GM23248 (cell line): ENCODE results near the gene MROH8. TPM values are rescaled to one million over a fixed set of nuclear protein-coding genes. Genes with fewer than 3 reads are reported as not detected.
"Not testable (repeated sequence)": the region's sequence is repeated elsewhere in the genome, so short reads cannot be mapped to it uniquely, and the experiment has no call there.

Source experiments
- DNase-seq: peaks from one replicate; pipeline ENCODE4 v3.0.0-alpha.2; 2015
- H2AFZ ChIP-seq: fragments of 200-600 bp; sonication (generic); 2 replicates; pipeline ENCODE4 v1.6.1; 2016; ENCODE audit warnings: antibody characterized with exemption
- H3F3A ChIP-seq: fragments of 200-600 bp; sonication (generic); 2 replicates; pipeline ENCODE4 v1.6.1; 2016; ENCODE audit warnings: mild to moderate bottlenecking, antibody characterized with exemption, mixed run types; ENCODE audit not compliant: insufficient read depth
- H3K27ac ChIP-seq: fragments of 200-600 bp; sonication (generic); 2 replicates; pipeline ENCODE4 v1.5.1; 2016; ENCODE audit warnings: mild to moderate bottlenecking
- H3K27me3 ChIP-seq: fragments of 200-600 bp; sonication (generic); replicated peaks from 2 replicates; pipeline ENCODE4 v1.6.1; 2016; ENCODE audit warnings: mild to moderate bottlenecking; ENCODE audit not compliant: insufficient read depth
- H3K36me3 ChIP-seq: fragments of 200-600 bp; sonication (generic); 2 replicates; pipeline ENCODE4 v1.6.1; 2016; ENCODE audit warnings: low read depth, mild to moderate bottlenecking
- H3K4me1 ChIP-seq: fragments of 200-600 bp; sonication (generic); 2 replicates; pipeline ENCODE4 v1.6.1; 2016; ENCODE audit warnings: mild to moderate bottlenecking; ENCODE audit not compliant: insufficient read depth
- H3K4me2 ChIP-seq: fragments of 200-600 bp; sonication (generic); one replicate; pipeline ENCODE4 v1.6.1; 2016; ENCODE audit warnings: mild to moderate bottlenecking; ENCODE audit not compliant: unreplicated experiment
- H3K4me3 ChIP-seq: fragments of 200-600 bp; sonication (generic); 2 replicates; pipeline ENCODE4 v1.5.1; 2016; ENCODE audit warnings: mild to moderate bottlenecking
- H3K79me2 ChIP-seq: fragments of 200-600 bp; sonication (generic); 2 replicates; pipeline ENCODE4 v1.6.1; 2016; ENCODE audit warnings: mild to moderate bottlenecking; ENCODE audit not compliant: insufficient read depth
- H3K9ac ChIP-seq: fragments of 200-600 bp; sonication (generic); 2 replicates; pipeline ENCODE4 v1.6.1; 2016; ENCODE audit warnings: mild to moderate bottlenecking
- H3K9me2 ChIP-seq: fragments of 200-600 bp; sonication (generic); 2 replicates; pipeline ENCODE4 v1.6.1; 2016; ENCODE audit warnings: mixed run types, mild to moderate bottlenecking, moderate library complexity; ENCODE audit not compliant: insufficient read depth
- H3K9me3 ChIP-seq: fragments of 200-600 bp; sonication (generic); one replicate; pipeline ENCODE4 v1.6.1; 2017; ENCODE audit warnings: low read depth
- H4K20me1 ChIP-seq: fragments of 200-600 bp; sonication (generic); 2 replicates; pipeline ENCODE4 v1.6.0; 2016; ENCODE audit not compliant: insufficient read depth
- EZH2 ChIP-seq: fragments of 200-600 bp; sonication (generic); IDR thresholded peaks from 2 replicates; pipeline ENCODE4 v1.6.1; 2018; ENCODE audit warnings: antibody characterized with exemption, mild to moderate bottlenecking; ENCODE audit not compliant: insufficient read depth, poor library complexity, severe bottlenecking
- EZH2phosphoT487 ChIP-seq: fragments of 200-600 bp; sonication (generic); IDR thresholded peaks from 2 replicates; pipeline ENCODE4 v1.6.1; 2018; ENCODE audit warnings: antibody characterized with exemption, moderate library complexity, mild to moderate bottlenecking, low read depth; ENCODE audit not compliant: insufficient read depth
- WGBS, 2 experiments: methylation state at CpG; one replicate each; pipeline ENCODE4 v1.1.6; 2015 to 2017; ENCODE audit warnings: low lambda C conversion rate in 2 of 2, low coverage in 1 of 2; ENCODE audit errors: missing lambda C conversion rate in 2 of 2; 5-methylcytosine and 5-hydroxymethylcytosine counted together
- in situ Hi-C: fragments of 300-500 bp; cut with MboI; formaldehyde crosslinking; loops from 2 replicates; pipeline ENCODE4 v1.15.0; 2020
- polyA plus RNA-seq: library from polyadenylated mRNA; unstranded; fragments of >200 nt; fragmentation: Nextera tagmentation; extraction: Ambion mirVana; gene quantifications from 2 replicates; pipeline ENCODE4 v1.2.1, GENCODE V29; 2016
- total RNA-seq: library from RNA; depleted of rRNA; stranded (reverse); fragments of >200 nt; shearing (Covaris generic); gene quantifications from 2 replicates; pipeline ENCODE4 v1.2.3, GENCODE V29; 2014

Gene MROH8
- total and polyA plus RNA-seq, 2 experiments from 2014 or later: 0.89 to 4.2 TPM

DNA sequence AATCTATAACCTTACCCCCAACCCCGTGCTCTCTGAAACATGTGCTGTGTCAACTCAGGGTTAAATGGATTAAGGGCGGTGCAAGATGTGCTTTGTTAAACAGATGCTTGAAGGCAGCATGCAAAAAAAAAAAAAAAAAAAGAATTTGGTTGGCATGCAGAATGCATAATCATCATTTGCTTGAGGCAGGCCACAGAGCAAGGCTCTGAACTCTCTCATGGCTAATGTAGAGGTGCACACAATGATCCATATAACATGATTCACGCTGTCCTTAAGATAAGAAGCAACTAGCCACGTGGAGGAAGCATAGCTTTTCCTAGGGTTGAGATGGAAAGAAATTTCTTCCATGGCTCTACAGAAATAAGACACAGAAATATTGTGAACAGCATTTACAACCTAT, 27.8 kb downstream of the MROH8 start:
- H3K27me3 ChIP-seq: no peaks in the 10 kb centered on the region
- H3K4me3 ChIP-seq: no peak overlapping the region
- no peak overlapping the region for H2AFZ ChIP-seq
- no peak overlapping the region for H3K27ac ChIP-seq
- no peaks in the 10 kb centered on the region for H3F3A ChIP-seq
- H3K9ac ChIP-seq: no peak overlapping the region
- no peaks in the 10 kb centered on the region for H3K36me3 ChIP-seq
- no peak for TF ChIP-seq EZH2phosphoT487
- TF ChIP-seq EZH2: no peak
- H3K79me2 ChIP-seq: no peaks in the 10 kb centered on the region
- H3K4me1 ChIP-seq: no peaks in the 10 kb centered on the region
- H3K9me3 ChIP-seq: no peaks in the 10 kb centered on the region
- DNase-seq: no peak
- no peak overlapping the region for H3K4me2 ChIP-seq
- H3K9me2 ChIP-seq: no peaks in the 10 kb centered on the region
- H4K20me1 ChIP-seq: no peaks in the 10 kb centered on the region
- 63 to 64% methylated on average over 3 to 4 of the region's 4 CpGs for WGBS, 2 experiments
- in situ Hi-C loops: no loop called here

GRCh38 chr20:37150864-37151263, 28.5 kb downstream of the MROH8 start:
- H3K36me3 ChIP-seq, DNase-seq, H3K27ac ChIP-seq, H3K4me1 ChIP-seq, H3K4me2 ChIP-seq, H3K27me3 ChIP-seq, H3F3A ChIP-seq, H3K4me3 ChIP-seq, H4K20me1 ChIP-seq, H2AFZ ChIP-seq, H3K79me2 ChIP-seq, H3K9ac ChIP-seq, H3K9me2 ChIP-seq, in situ Hi-C loops, H3K9me3 ChIP-seq: not testable (repeated sequence)
- 90% methylated on average over 18 of the region's 33 CpGs; no CpG with 5 or more reads in 1 of the 2 experiments for WGBS, 2 experiments

DNA sequence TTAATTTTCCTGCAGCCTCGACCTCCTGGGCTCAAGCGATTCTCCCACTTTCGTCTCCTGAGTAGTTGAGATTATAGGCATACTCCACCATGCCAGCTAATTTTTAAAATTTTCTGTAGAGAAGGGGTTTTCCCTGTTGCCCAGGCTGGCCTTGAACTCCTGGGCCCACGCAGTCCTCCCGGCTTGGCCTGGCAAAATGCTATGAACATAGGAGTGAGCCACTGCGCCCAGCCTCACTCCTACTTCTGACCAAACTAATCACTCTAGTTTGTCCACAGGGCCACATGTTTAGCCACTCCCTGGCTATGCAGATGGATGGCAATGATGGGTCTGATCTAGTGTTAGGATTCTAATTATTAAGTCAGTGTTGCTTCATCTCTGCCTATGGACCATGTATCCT, 32.1 kb downstream of the MROH8 start:
- no peaks in the 10 kb centered on the region for H3K9me2 ChIP-seq
- H3K79me2 ChIP-seq: no peaks in the 10 kb centered on the region
- WGBS, 2 experiments: 94 to 95% methylated on average over 6 of the region's 6 CpGs

GRCh38 chr20:37144856-37145404, 34.4 kb downstream of the MROH8 start:
- no peak for DNase-seq
- no peaks in the 10 kb centered on the region for H3K36me3 ChIP-seq
- in situ Hi-C loops: no loop called here

More for the DNA sequence above, 32.1 kb downstream of the MROH8 start:
- no peaks in the 10 kb centered on the region for H3K9me3 ChIP-seq
- H3K9ac ChIP-seq: no peak overlapping the region
- in situ Hi-C loops: no loop called here
- no peak overlapping the region for H2AFZ ChIP-seq
- H3K36me3 ChIP-seq: no peaks in the 10 kb centered on the region
- H3K4me1 ChIP-seq: no peaks in the 10 kb centered on the region
- H3K27me3 ChIP-seq: no peaks in the 10 kb centered on the region
- H4K20me1 ChIP-seq: no peaks in the 10 kb centered on the region
- TF ChIP-seq EZH2phosphoT487 (no peak), EZH2 (no peak)
- H3K4me3 ChIP-seq: no peak overlapping the region
- no peaks in the 10 kb centered on the region for H3F3A ChIP-seq
- no peak overlapping the region for H3K4me2 ChIP-seq
- DNase-seq: no peak
- no peak overlapping the region for H3K27ac ChIP-seq

DNA sequence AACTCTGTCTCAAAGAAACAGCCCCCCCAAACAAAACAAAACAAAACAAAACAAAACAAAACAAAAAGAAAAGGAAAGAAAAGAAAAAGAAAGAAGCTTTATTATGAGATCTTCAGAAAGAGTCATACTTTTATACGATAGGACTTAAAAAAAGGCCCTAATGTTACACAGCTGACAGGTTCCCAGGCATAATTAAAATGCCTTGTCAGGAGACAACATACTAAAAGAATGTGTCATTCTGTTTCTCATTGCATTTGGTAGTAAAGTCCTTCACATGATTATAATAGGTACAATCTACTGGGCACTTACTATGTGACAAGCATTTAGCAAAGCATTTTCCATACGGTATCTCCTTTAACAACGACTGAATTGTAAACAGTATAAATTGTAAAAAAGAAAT, 36.6 kb downstream of the MROH8 start:
- Histone ChIP-seq H3K4me3 (no peak overlapping the region), H3K27ac (no peak overlapping the region), H3K79me2 (no peaks in the 10 kb centered on the region), H3K9me3 (no peaks in the 10 kb centered on the region), H3K9ac (no peak overlapping the region), H3K27me3 (no peaks in the 10 kb centered on the region), H3K36me3 (no peaks in the 10 kb centered on the region), H3K4me2 (no peak overlapping the region), H3K4me1 (no peaks in the 10 kb centered on the region), H4K20me1 (no peaks in the 10 kb centered on the region), H3K9me2 (no peaks in the 10 kb centered on the region), H3F3A (no peaks in the 10 kb centered on the region), H2AFZ (no peak overlapping the region)
- TF ChIP-seq EZH2phosphoT487 (no peak), EZH2 (no peak)
- in situ Hi-C loops: no loop called here
- peak; percentile 23 for DNase-seq
- 85 to 86% methylated on average over 3 of the region's 3 CpGs for WGBS, 2 experiments

More at GRCh38 chr20:37144856-37145404, 34.4 kb downstream of the MROH8 start:
- H3K27me3 ChIP-seq: no peaks in the 10 kb centered on the region
- H3F3A ChIP-seq: no peaks in the 10 kb centered on the region
- H4K20me1 ChIP-seq: no peaks in the 10 kb centered on the region
- 80 to 81% methylated on average over 8 of the region's 8 CpGs for WGBS, 2 experiments
- H3K4me2 ChIP-seq: no peak overlapping the region
- H3K4me3 ChIP-seq: no peak overlapping the region
- H3K27ac ChIP-seq: no peak overlapping the region
- no peak overlapping the region for H2AFZ ChIP-seq
- no peaks in the 10 kb centered on the region for H3K9me2 ChIP-seq
- TF ChIP-seq EZH2 (no peak), EZH2phosphoT487 (no peak)
- no peaks in the 10 kb centered on the region for H3K9me3 ChIP-seq
- H3K9ac ChIP-seq: no peak overlapping the region
- no peaks in the 10 kb centered on the region for H3K4me1 ChIP-seq
- no peaks in the 10 kb centered on the region for H3K79me2 ChIP-seq
